NB4 (cell line): Measurements from ENCODE around the gene TAC4.

Experiments used
- DNase-seq: peaks from one replicate; pipeline ENCODE4 v3.0.0; 2010; ENCODE audit warnings: low read depth
- H3K4me3 ChIP-seq: one replicate; pipeline ENCODE4 v1.5.1; 2011; ENCODE audit warnings: mild to moderate bottlenecking, low read depth, low read length, moderate library complexity
- CTCF ChIP-seq: IDR thresholded peaks from one replicate; pipeline ENCODE4 v1.5.1; 2012; ENCODE audit warnings: low read depth, low read length
- MAX ChIP-seq: IDR thresholded peaks from 2 replicates; pipeline ENCODE4 v1.6.1; 2011; ENCODE audit warnings: low read depth, low read length
- MYC ChIP-seq: IDR thresholded peaks from 2 replicates; pipeline ENCODE4 v1.6.1; 2011; ENCODE audit warnings: low read depth, low read length
- POLR2A ChIP-seq: IDR thresholded peaks from 2 replicates; pipeline ENCODE4 v1.6.1; 2011; ENCODE audit warnings: mild to moderate bottlenecking; ENCODE audit not compliant: insufficient read length; ENCODE audit errors: extremely low read depth

The TAC4 gene

GRCh38 chr17:49891271-49891670 lies 43.4 kb upstream of the TAC4 start:
- no peak overlapping the region for H3K4me3 ChIP-seq
- no peak for DNase-seq
- no peak for TF ChIP-seq MAX
- TF ChIP-seq MYC = no peak
- no peak for TF ChIP-seq CTCF
- TF ChIP-seq POLR2A = no peak

GRCh38 chr17:49890852-49891251 lies 43.0 kb upstream of the TAC4 start:
- no peak overlapping the region for H3K4me3 ChIP-seq
- DNase-seq = no peak
- TF ChIP-seq CTCF (no peak), MAX (no peak), MYC (no peak), POLR2A (no peak)

GRCh38 chr17:49890077-49890821 lies 42.4 kb upstream of the TAC4 start:
- H3K4me3 ChIP-seq = no peak overlapping the region
- TF ChIP-seq MAX (no peak), MYC (no peak), POLR2A (no peak), CTCF (no peak)
- DNase-seq = peak; percentile 28

- TF ChIP-seq POLR2A (no peak), MAX (no peak), CTCF (no peak), MYC (no peak)
- H3K4me3 ChIP-seq = no peak overlapping the region
- DNase-seq = no peak
These were observed 41.6 kb upstream of the TAC4 start for GRCh38 chr17:49889500-49889899.

- DNase-seq = no peak
- TF ChIP-seq MAX (no peak), POLR2A (no peak)
- no peak overlapping the region for H3K4me3 ChIP-seq
These were observed 40.0 kb upstream of the TAC4 start for GRCh38 chr17:49887744-49888360.

- DNase-seq = no peak
- H3K4me3 ChIP-seq = no peak overlapping the region
- no peak for TF ChIP-seq MAX
- TF ChIP-seq POLR2A = no peak
- no peak for TF ChIP-seq MYC
- no peak for TF ChIP-seq CTCF
These were observed 39.3 kb upstream of the TAC4 start for GRCh38 chr17:49887086-49887743.
